HUDEP-2 (cell line): ENCODE measurements around the gene ZFYVE28.
"Not testable (repeated sequence)": the region's sequence is repeated elsewhere in the genome, so short reads cannot be mapped to it uniquely, and the experiment has no call there.

ENCODE experiments used
- DNase-seq, 76 experiments: peaks; one replicate each; lab custom pipeline; 2025; ENCODE audit not compliant: unreplicated experiment in 76 of 76; lab: John Stamatoyannopoulos, UW

Gene ZFYVE28

DNA sequence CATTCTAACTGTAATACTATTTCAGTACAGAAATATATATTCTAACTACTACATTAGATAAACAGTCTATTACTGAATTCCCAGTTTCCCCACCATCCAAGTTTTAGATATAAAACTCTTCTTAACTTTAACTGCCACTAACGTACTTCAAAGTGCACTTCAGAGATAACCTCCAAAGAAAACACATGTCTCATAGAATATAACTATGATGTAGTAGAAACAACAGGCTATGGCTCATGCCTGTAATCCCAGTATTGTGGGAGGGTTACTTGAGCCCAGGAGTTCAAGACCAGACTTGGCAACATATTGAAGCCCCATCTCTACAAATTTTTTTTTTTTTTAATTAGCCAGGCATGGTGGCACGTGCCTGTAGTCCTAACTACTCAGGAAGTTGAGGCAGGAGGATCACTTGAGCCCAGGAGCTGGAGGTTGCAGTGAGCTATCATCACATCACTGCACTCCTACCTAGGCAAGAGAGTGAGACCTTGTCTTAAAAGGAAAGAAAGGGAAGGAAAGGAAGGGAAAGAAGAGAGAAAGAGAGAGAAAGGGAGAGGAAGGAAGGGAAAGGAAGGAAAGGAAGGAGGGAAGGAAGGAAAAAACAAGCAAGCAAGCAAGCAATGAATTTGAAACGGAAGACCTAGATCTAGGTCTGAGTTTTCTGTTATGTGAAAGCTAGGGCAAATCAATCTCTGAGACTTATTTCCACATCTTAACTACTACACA lies 181.3 kb downstream of the ZFYVE28 start:
- peak in 3 of 76 experiments; percentile 5 to 9 (median 7) for DNase-seq

DNA sequence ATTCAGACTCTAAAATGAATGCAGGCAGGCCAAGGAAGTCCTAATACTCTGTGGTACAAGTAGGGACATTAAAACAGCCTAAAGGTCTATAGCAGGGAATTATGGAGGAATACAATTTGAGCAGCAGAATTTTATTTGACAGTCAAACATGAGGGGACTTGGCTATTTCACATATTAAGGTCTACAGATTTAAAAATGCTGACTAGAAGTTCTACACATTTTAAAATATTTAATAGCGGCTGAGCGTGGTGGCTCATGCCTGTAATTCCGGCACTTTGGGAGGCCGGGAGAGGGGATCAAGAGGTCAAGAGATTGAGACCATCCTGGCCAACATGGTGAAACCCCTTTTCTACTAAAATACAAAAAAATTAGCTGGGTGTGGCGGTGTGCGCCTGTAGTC lies 187.4 kb downstream of the ZFYVE28 start:
- DNase-seq: no peak

DNA sequence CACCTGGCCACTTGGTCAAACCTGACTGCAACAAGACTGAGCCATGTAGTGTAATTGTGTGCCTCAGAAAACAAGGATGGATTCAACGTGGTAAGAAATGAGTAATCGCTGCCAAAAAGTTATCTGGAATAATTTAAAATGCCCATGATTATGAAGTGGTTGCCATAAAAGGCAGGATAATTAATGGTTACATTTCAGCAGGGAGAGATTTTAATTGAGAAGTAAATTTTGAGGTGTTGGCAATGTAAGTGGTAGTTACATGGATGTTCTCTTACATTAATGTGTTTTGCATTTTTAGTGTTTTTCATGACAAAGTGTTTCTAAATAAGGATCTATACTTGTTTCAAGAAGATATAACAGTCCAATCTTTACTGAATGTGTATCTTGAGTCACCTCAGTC lies 192.2 kb downstream of the ZFYVE28 start:
- DNase-seq: no peak

DNA sequence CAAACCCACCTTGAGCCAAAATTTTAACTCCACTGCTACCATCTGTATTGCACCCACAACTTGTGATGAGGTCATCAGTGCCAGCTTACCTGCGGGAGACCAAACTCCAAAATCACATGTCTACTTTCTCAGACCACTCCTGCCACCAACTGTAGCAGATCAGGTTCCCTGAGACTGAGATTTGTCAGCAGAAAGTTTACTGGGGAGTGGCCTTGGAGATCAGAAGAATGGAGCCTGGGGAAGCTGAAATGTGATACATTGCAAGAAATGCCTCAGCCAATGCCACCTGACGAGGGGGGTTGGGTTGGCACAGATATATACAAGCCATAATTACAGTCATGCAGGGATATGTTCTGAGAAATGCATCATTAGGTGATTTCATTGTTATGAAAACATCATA lies 195.6 kb downstream of the ZFYVE28 start:
- no peak for DNase-seq

DNA sequence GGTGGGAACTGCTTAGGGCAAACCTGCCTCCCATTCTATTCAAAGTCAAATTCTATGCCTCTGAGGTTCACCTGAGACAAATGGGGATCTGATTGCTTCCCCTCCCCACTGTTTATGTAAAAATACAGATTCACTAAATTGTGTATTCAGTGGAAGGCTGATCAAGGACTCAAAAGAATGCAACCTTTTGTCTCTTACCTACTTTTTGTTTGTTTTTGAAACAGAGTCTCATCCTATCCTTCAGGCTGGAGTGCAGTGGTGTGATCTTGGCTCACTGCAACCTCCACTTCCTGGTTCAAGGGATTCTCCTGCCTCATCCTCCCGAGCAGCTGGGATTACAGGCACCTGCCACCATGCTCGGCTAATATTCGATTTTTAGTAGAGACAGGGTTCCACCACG lies 197.1 kb downstream of the ZFYVE28 start:
- not testable (repeated sequence) for DNase-seq

DNA sequence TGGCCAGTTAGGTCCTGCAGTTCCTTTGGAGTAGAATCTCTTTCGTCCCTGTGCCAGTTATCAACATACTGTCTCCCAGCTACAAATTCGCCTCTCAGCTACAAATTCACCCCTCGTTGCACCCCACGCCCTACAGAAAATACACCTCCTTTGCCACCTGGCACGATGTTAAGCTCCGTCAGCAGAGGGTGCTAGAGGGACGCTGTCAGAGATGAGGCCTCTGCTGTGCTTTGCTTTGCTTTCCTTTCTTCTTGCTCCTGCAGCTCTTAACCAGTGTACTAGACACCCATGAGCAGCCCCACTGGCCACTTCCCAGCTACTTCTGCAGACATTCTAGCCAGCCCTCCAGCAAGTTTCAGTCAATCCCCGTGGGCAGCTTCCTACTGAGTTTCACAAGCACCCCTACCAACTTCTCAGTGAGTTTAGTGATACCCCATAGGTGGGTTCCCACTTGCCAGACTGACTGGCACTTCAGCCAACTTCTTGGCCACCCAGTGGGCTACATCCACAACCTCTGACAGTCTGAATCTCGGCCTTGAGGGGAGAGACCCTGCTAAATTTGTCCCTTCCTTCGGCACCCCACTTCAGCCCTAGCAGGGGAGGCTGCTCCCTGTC lies 198.3 kb downstream of the ZFYVE28 start:
- peak in 68 of 76 experiments; percentile 1 to 76 (median 47) for DNase-seq
